H1 (cell line): ENCODE measurements around the gene PTPRR. TPM values are rescaled to one million over a fixed set of nuclear protein-coding genes. Genes with fewer than 3 reads are reported as not detected.

Experiments used
- CTCF ChIA-PET: fragments of 300-600 bp; sonication (Branson Sonifier 250); formaldehyde crosslinking; loops from one replicate; lab custom pipeline; 2021; ENCODE audit not compliant: partially characterized antibody; lab: Charles Lee
- POLR2A ChIA-PET: fragments of 300-600 bp; sonication (Branson Sonifier 250); formaldehyde crosslinking; loops from one replicate; lab custom pipeline; 2021; ENCODE audit warnings: inconsistent platforms; ENCODE audit not compliant: partially characterized antibody; lab: Charles Lee
- DNase-seq, 2 experiments: peaks; one replicate each; pipeline versions ENCODE4 v3.0.0 to v3.0.0-alpha.2; 2010 to 2022; ENCODE audit warnings: low spot score in 2 of 2, low read depth in 1 of 2, mixed read lengths in 1 of 2
- FAIRE-seq: peaks from 2 replicates; lab custom pipeline; 2011; peaks lifted over from hg19 to GRCh38; lab: Jason Lieb, UNC
- H2AFZ ChIP-seq: 2 replicates; pipeline ENCODE4 v1.8.1; 2012; ENCODE audit warnings: low read length, inconsistent platforms
- H2AK5ac ChIP-seq: 2 replicates; pipeline ENCODE4 v1.6.1; 2013; ENCODE audit warnings: low read depth, low read length
- H2BK120ac ChIP-seq: replicated peaks from 2 replicates; pipeline ENCODE3; 2013; ENCODE audit warnings: low read depth, low read length, inconsistent platforms
- H2BK12ac ChIP-seq: 2 replicates; pipeline ENCODE4 v1.6.1; 2013; ENCODE audit warnings: low read depth, low read length
- H2BK15ac ChIP-seq: 2 replicates; pipeline ENCODE4 v1.6.1; 2013; ENCODE audit warnings: low read length
- H2BK20ac ChIP-seq: 2 replicates; pipeline ENCODE4 v1.6.1; 2013; ENCODE audit warnings: low read length
- H2BK5ac ChIP-seq: 2 replicates; pipeline ENCODE4 v1.6.1; 2013; ENCODE audit warnings: low read depth, low read length
- H3K14ac ChIP-seq: 2 replicates; pipeline ENCODE4 v1.6.1; 2013; ENCODE audit warnings: inconsistent platforms; ENCODE audit not compliant: insufficient read length
- H3K18ac ChIP-seq: 2 replicates; pipeline ENCODE4 v1.6.1; 2013; ENCODE audit warnings: low read length; ENCODE audit errors: extremely low read depth
- H3K23ac ChIP-seq: 2 replicates; pipeline ENCODE4 v1.6.1; 2013; ENCODE audit warnings: inconsistent platforms; ENCODE audit not compliant: insufficient read length
- H3K23me2 ChIP-seq: 2 replicates; pipeline ENCODE4 v1.6.1; 2013; ENCODE audit warnings: low read depth, low read length
- H3K27ac ChIP-seq: 2 replicates; pipeline ENCODE4 v1.6.1; 2011; ENCODE audit warnings: low read depth, low read length, inconsistent platforms
- H3K27me3 ChIP-seq, 4 experiments: replicated peaks in 1 of 4; 1 replicate in 1 of 4; 2 replicates in 3 of 4; pipeline versions ENCODE4 v1.6.1 to v1.8.1; 2011 to 2013; ENCODE audit warnings: low read length in 3 of 4, mild to moderate bottlenecking in 3 of 4, inconsistent platforms in 2 of 4, mixed read lengths in 2 of 4, moderate library complexity in 1 of 4; ENCODE audit not compliant: control insufficient read depth in 3 of 4, insufficient read depth in 3 of 4; ENCODE audit errors: extremely low read depth in 1 of 4
- H3K36me3 ChIP-seq, 4 experiments: 2 replicates each; pipeline versions ENCODE4 v1.6.1 to v1.8.1; 2011 to 2013; ENCODE audit warnings: mild to moderate bottlenecking in 4 of 4, low read length in 3 of 4, moderate library complexity in 2 of 4, control low read depth in 1 of 4, inconsistent platforms in 1 of 4; ENCODE audit not compliant: insufficient read depth in 4 of 4, control insufficient read depth in 2 of 4
- H3K4ac ChIP-seq: replicated peaks from 2 replicates; pipeline ENCODE3; 2013; ENCODE audit warnings: low read length, low read depth, mixed read lengths, inconsistent platforms; ENCODE audit not compliant: insufficient read length
- H3K4me1 ChIP-seq, 4 experiments: replicated peaks in 1 of 4; 1 replicate in 1 of 4; 2 replicates in 3 of 4; pipeline versions ENCODE4 v1.6.1 to v1.8.1; 2011 to 2013; ENCODE audit warnings: low read length in 3 of 4, inconsistent platforms in 2 of 4, mixed read lengths in 1 of 4; ENCODE audit not compliant: insufficient read depth in 4 of 4, control insufficient read depth in 3 of 4
- H3K4me2 ChIP-seq, 2 experiments: 2 replicates each; pipeline versions ENCODE4 v1.6.1 to v1.8.1; 2011 to 2013; ENCODE audit warnings: low read depth in 2 of 2, low read length in 2 of 2, control low read depth in 1 of 2, inconsistent platforms in 1 of 2, mild to moderate bottlenecking in 1 of 2; ENCODE audit not compliant: insufficient read depth in 1 of 2
- H3K4me3 ChIP-seq, 4 experiments: fragments of 200-600, 300-600 bp in 1 of 4; sonication (generic), shearing (Covaris generic), sonication (Bioruptor Twin) in 1 of 4; 2 replicates each; pipeline versions ENCODE4 v1.5.1 to v1.8.1; 2011 to 2016; ENCODE audit warnings: low read length in 4 of 4, low read depth in 3 of 4, control low read depth in 2 of 4, inconsistent platforms in 2 of 4, mild to moderate bottlenecking in 2 of 4, mixed read lengths in 1 of 4, moderate library complexity in 1 of 4; ENCODE audit not compliant: insufficient read depth in 2 of 4; ENCODE audit errors: extremely low read depth in 1 of 4
- H3K56ac ChIP-seq: replicated peaks from 2 replicates; pipeline ENCODE3; 2013; ENCODE audit warnings: low read depth, mild to moderate bottlenecking, mixed read lengths, low read length, inconsistent platforms; ENCODE audit not compliant: insufficient read length
- H3K79me1 ChIP-seq: 2 replicates; pipeline ENCODE4 v1.6.1; 2013; ENCODE audit warnings: low read depth, low read length, control low read depth
- H3K79me2 ChIP-seq, 2 experiments: 2 replicates each; pipeline versions ENCODE4 v1.6.1 to v1.8.1; 2012 to 2013; ENCODE audit warnings: low read length in 2 of 2, mild to moderate bottlenecking in 2 of 2, inconsistent platforms in 1 of 2; ENCODE audit not compliant: insufficient read depth in 2 of 2, control insufficient read depth in 1 of 2
- H3K9ac ChIP-seq, 4 experiments: replicated peaks in 1 of 4; 1 replicate in 1 of 4; 2 replicates in 3 of 4; pipeline versions ENCODE4 v1.6.1 to v1.8.1; 2011 to 2013; ENCODE audit warnings: low read depth in 3 of 4, low read length in 3 of 4, control low read depth in 2 of 4, mild to moderate bottlenecking in 2 of 4, moderate library complexity in 2 of 4, inconsistent platforms in 1 of 4; ENCODE audit errors: extremely low read depth in 1 of 4
- H3K9me3 ChIP-seq, 2 experiments: 2 replicates each; pipeline versions ENCODE4 v1.6.1 to v1.8.1; 2012 to 2013; ENCODE audit warnings: mild to moderate bottlenecking in 2 of 2, moderate library complexity in 2 of 2, control low read depth in 1 of 2, inconsistent platforms in 1 of 2, low read depth in 1 of 2, low read length in 1 of 2, mixed read lengths in 1 of 2; ENCODE audit not compliant: insufficient read depth in 2 of 2
- H4K20me1 ChIP-seq, 2 experiments: replicated peaks in 1 of 2; 2 replicates each; pipeline versions ENCODE3 to v1.8.1; 2011 to 2013; ENCODE audit warnings: inconsistent platforms in 2 of 2, low read length in 2 of 2, mild to moderate bottlenecking in 1 of 2; ENCODE audit not compliant: insufficient read depth in 2 of 2, control insufficient read depth in 1 of 2
- H4K5ac ChIP-seq: 2 replicates; pipeline ENCODE4 v1.6.1; 2013; ENCODE audit warnings: low read length, low read depth, mixed read lengths, inconsistent platforms; ENCODE audit not compliant: insufficient read length
- H4K8ac ChIP-seq: 2 replicates; pipeline ENCODE4 v1.8.0; 2013; ENCODE audit warnings: mild to moderate bottlenecking, moderate library complexity, low read length, inconsistent platforms; ENCODE audit not compliant: insufficient read depth; ENCODE audit errors: extremely low read depth
- H4K91ac ChIP-seq: replicated peaks from 2 replicates; pipeline ENCODE3; 2013; ENCODE audit warnings: low read length, mixed read lengths, inconsistent platforms; ENCODE audit not compliant: insufficient read length
- ASH2L ChIP-seq: fragments of 200-600, 300-600 bp; sonication (generic); IDR thresholded peaks from one replicate; pipeline ENCODE4 v1.7.1; 2017; ENCODE audit warnings: low read length
- CTBP2 ChIP-seq: IDR thresholded peaks from 2 replicates; pipeline ENCODE4 v1.7.0; 2011; ENCODE audit warnings: borderline replicate concordance, mild to moderate bottlenecking, moderate library complexity, mixed read lengths, low read length; ENCODE audit not compliant: insufficient read depth, insufficient read length
- EP300 ChIP-seq, 2 experiments: IDR thresholded peaks; 1 replicate in 1 of 2; 2 replicates in 1 of 2; pipeline ENCODE4 v1.6.1; 2011 to 2012; ENCODE audit warnings: low read depth in 2 of 2, low read length in 2 of 2, mild to moderate bottlenecking in 2 of 2, borderline replicate concordance in 1 of 2, inconsistent platforms in 1 of 2, moderate library complexity in 1 of 2
- EZH2 ChIP-seq: fragments of 200-600 bp; sonication (generic); IDR thresholded peaks from 2 replicates; pipeline ENCODE4 v1.7.1; 2012; ENCODE audit warnings: low read depth, mild to moderate bottlenecking, moderate library complexity, low read length, inconsistent platforms; ENCODE audit not compliant: severe bottlenecking
- GTF2F1 ChIP-seq: IDR thresholded peaks from 2 replicates; pipeline ENCODE4 v1.6.1; 2012; ENCODE audit warnings: low read depth, low read length, improper control_type of control experiment, borderline replicate concordance
- JUN ChIP-seq: IDR thresholded peaks from 2 replicates; pipeline ENCODE4 v1.6.1; 2011; ENCODE audit warnings: low read depth, mild to moderate bottlenecking, improper control_type of control experiment, low read length
- PHF8 ChIP-seq: fragments of 200-600 bp; sonication (generic); conservative IDR thresholded peaks from 2 replicates; pipeline ENCODE4 v1.7.1; 2012; ENCODE audit warnings: low read depth, mild to moderate bottlenecking, inconsistent platforms, low read length, moderate library complexity
- POU5F1 ChIP-seq: IDR thresholded peaks from 2 replicates; pipeline ENCODE4 v1.6.1; 2011; ENCODE audit warnings: low read depth, mild to moderate bottlenecking, low read length, moderate library complexity
- TAF7 ChIP-seq: optimal IDR thresholded peaks from 2 replicates; pipeline ENCODE3; 2011; ENCODE audit warnings: low read depth, mild to moderate bottlenecking, inconsistent platforms, low read length, moderate library complexity, borderline replicate concordance
- TEAD4 ChIP-seq: IDR thresholded peaks from 2 replicates; pipeline ENCODE4 v1.6.1; 2012; ENCODE audit warnings: low read depth, low read length, inconsistent platforms, mixed read lengths
- ZNF274 ChIP-seq: IDR thresholded peaks from 2 replicates; pipeline ENCODE4 v1.7.0; 2012; ENCODE audit warnings: low read length, borderline replicate concordance; ENCODE audit errors: extremely low read depth
- WGBS, 2 experiments: shearing (Covaris generic) in 1 of 2; methylation state at CpG; one replicate each; pipeline versions ENCODE4 v1.1.6 to v1.1.7; 2013 to 2015; ENCODE audit warnings: low lambda C conversion rate in 2 of 2, mixed read lengths in 2 of 2, inconsistent platforms in 1 of 2, low coverage in 1 of 2, missing lambda C conversion rate in 1 of 2; ENCODE audit not compliant: insufficient replicate concordance in 2 of 2, insufficient coverage in 1 of 2, insufficient read length in 1 of 2; ENCODE audit errors: extremely low coverage in 1 of 2, missing lambda C conversion rate in 1 of 2; 5-methylcytosine and 5-hydroxymethylcytosine counted together
- polyA plus RNA-seq, 7 experiments: library from polyadenylated mRNA; depleted of rRNA in 3 of 7; stranded (reverse) in 5 of 7; unstranded in 2 of 7; fragments of >200 nt in 5 of 7; fragments of 200-250 nt in 2 of 7; gene quantifications; 1 replicate in 5 of 7; 2 replicates in 1 of 7; 4 replicates in 1 of 7; pipeline versions ENCODE4 v1.2.1 to v1.2.3, GENCODE V29; 2011 to 2013; ENCODE audit warnings: missing spikeins in 2 of 7, mixed read lengths in 2 of 7
- total RNA-seq: library from RNA; stranded (reverse); fragmentation: NEBNext Ultra II Directional; extraction: Animal tissue kit (Norgen Biotek cat#: 25700); gene quantifications from 2 replicates; pipeline ENCODE4 v1.2.1, GENCODE V29; 2021

Gene PTPRR
- total and polyA plus RNA-seq, 2 of the 8 experiments (the other 6 are each of a cell fraction or from before 2014, with no cell fraction given): 0.07 to 0.35 TPM

DNA sequence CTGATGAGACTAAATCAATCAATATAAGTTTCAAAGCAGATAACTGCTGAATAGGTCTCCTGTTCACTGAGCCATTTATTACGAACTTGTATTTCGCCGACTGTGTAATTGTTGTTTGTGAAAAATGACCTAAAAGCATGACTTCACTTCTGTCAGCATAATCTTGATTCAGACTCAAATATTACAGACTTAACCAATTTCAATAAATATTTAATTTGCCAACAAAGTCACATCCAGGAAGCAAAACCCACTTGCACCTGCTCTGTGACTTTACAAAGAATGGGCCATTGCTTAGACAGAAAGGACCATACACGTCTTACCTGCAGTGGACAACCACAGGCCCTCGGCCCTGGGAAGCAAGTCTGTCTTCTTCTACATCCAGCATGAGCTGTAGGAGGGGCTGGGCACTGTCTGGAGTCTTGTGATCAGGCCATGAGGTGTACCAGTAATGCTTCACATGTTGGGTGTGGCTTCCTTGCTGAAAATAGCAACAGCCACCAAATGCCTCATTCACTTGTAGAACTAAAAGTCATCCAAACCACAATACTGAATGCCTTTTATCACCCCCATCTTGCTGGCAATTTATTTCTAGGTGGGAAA lies 259.8 kb downstream of the PTPRR start:
- Histone ChIP-seq H3K27ac (no peak overlapping the region), H3K36me3 (no peaks in the 10 kb centered on the region), H2BK20ac (no peak overlapping the region), H3K4ac (no peak overlapping the region), H3K9ac (no peak overlapping the region), H3K27me3 (no peaks in the 10 kb centered on the region), H3K14ac (no peak overlapping the region), H4K5ac (no peak overlapping the region), H3K4me1 (peaks cover 0 to 8% (median 7%) of the 10 kb centered on the region in 4 experiments; a peak in 5 of 7 replicates), H3K9me3 (no peaks in the 10 kb centered on the region), H2AFZ (no peak overlapping the region), H2BK15ac (no peak overlapping the region), H3K79me2 (no peaks in the 10 kb centered on the region), H2BK5ac (no peak overlapping the region), H3K23ac (no peak overlapping the region), H3K4me3 (no peak overlapping the region), H4K8ac (no peak overlapping the region), H2AK5ac (no peak overlapping the region), H3K4me2 (no peak overlapping the region), H2BK120ac (no peak overlapping the region), H3K23me2 (no peaks in the 10 kb centered on the region), H3K79me1 (no peaks in the 10 kb centered on the region), H4K20me1 (no peaks in the 10 kb centered on the region), H2BK12ac (no peak overlapping the region), H4K91ac (no peak overlapping the region), H3K56ac (no peak overlapping the region), H3K18ac (no peak overlapping the region)
- ChIA-PET CTCF (interaction anchor here (1.2 kb wide), 1 partner anchor 10 kb away, joined by 3 read pairs; no protein-coding TSS in a partner anchor), POLR2A (interaction anchor here (0.8 kb wide), 1 partner anchor 323 kb away, joined by 3 read pairs; no protein-coding TSS in a partner anchor)
- 87% methylated on average over 5 of the region's 5 CpGs; no CpG with 5 or more reads in 1 of the 2 experiments for WGBS, 2 experiments
- FAIRE-seq (no peak), DNase-seq (no peak)
- TF ChIP-seq PHF8: no peak
- TF ChIP-seq TEAD4: no peak
- TF ChIP-seq ZNF274: no peak
- TF ChIP-seq TAF7: no peak
- TF ChIP-seq EP300 (IDR thresholded peaks at IDR 0.05; ENCODE audit: borderline replicate concordance in 1 of 2, low read depth in 2 of 2, low read length in 2 of 2): no peak
- no peak for TF ChIP-seq POU5F1
- no peak for TF ChIP-seq ASH2L
- TF ChIP-seq GTF2F1: no peak
- no peak for TF ChIP-seq CTBP2
- TF ChIP-seq EZH2: no peak
- no peak for TF ChIP-seq JUN
